HG03521 (cell line): ENCODE data around the gene TARS3.
"Not testable (repeated sequence)": the region's sequence is repeated elsewhere in the genome, so short reads cannot be mapped to it uniquely, and the experiment has no call there.

Experiments used
- ATAC-seq: cut with Tn5 transposase; IDR thresholded peaks from one replicate; pipeline ENCODE4 v1.9.1; 2021; ENCODE audit warnings: mild to moderate bottlenecking, moderate library complexity; ENCODE audit not compliant: unreplicated experiment

The TARS3 gene

DNA sequence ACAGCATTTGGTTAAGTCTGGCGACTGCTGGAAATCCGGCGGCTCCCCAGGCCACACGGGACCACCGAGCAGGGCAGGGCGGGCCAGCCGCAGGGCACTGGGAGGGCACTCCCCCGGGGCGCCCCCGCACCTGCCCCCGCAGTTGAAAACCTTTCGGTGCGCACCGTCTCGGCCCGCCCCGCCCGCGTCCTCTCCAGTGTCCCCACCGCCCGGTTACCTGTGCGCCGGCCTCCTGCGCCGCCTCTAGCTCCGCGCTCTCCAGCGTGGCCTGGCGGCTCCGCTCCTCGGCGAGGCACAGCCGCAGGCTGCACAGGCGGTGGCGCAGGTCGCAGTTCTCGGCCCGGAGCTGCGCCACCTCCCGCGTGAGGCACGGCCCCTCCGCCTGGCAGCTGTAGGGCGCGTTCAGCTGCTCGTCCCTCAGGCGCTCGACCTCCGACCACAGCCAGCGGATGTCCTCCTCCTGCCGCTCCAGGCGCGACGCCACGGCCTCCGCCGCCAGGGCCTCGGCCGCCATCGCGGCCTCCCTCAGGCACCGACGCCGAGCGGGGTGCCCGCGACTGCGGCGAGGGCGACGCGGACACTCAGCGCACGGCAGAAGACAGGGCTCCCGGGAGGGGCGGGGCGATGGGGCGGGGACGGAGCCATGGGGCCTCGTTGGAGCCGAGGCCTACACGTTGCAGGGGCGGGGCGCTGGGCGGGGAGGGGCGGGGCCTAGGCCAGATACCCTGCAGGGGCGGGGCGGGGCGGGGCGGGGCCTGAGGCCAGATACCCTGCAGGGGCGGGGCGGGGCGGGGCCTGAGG lies at the start of gene TARS3:
Gene TARS3 (minus strand): TSS at position 600 of the 801 bp plus-strand sequence. CDS start 86 bp downstream, at position 514.
- ATAC-seq = peak; percentile 85

DNA sequence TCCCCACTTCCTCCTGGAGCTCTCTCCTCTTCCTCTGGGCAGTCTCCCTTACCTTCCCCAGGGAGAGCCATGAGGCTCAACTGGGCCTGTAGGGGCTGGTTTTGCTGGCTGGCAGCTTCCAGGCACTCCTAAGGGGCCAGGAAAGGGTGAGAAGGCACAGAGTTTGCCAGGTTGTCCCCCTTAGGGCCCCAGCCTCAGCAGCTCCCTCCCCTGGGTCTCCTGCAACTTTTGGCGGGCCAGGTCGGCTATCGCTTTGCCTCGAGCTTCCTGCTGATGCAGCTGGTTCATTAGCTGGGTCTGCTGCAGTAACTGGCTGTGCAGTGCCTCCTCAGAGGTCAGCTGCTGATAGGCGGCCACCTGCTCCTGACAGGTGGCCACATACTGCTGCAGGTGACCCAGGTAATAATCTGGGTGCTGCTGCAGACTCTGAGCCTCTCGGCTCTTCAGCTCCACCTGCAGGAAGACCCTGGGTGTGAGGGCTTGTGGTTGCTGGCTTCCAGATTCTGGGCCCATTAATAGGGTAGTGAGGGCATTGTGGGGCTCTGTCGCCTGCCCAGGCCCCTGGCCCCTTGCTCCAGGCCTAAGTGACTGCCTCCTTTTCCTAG lies 49.3 kb upstream of the TARS3 start:
- ATAC-seq = no peak

DNA sequence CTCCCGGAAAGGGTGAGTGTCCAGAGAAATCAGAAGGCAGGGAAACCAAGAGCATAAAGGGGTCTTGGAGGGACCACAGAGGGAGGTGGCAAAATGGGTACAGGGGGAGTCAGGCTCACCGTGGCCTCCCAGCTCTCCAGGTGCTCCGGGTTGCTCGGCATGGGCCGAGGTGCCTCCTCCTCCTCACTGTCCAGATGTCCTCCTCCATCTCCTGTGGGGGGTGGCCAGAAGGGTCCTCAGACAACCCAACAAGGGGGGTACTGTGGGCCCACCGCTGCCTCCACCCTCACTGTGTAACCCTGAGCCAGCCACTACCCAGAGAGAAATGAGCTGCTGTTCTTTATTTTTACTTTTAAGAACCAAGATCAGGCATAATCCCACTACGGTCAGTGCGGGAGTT lies 48.6 kb upstream of the TARS3 start:
- no peak for ATAC-seq

DNA sequence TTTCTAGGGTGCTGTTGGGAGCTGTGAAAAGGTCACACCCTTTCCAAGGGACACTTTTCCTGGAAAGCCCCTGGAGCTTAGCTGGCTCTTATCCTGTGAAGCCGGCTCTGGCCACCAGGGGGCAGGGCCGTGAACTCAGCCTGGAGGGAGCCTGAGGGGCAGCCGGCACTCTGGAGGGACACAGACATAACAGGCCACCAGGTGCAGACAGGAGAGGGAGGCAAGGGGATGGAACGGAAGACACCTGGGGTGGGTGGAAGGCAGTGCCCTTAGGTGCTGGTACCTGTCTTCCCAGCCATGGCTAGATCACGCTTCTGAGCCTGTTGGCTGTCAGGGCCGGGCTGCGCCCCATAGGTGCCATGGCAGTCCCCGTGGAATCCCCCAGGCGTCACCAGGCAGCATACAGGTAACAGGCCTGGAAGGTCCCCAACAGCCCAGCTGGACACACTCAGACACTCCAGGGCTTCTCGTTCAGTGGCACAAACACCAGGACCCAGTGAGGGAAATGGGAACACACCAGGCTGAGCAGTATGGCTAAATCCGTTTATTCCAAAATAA lies 42.9 kb upstream of the TARS3 start:
- not testable (repeated sequence) for ATAC-seq

DNA sequence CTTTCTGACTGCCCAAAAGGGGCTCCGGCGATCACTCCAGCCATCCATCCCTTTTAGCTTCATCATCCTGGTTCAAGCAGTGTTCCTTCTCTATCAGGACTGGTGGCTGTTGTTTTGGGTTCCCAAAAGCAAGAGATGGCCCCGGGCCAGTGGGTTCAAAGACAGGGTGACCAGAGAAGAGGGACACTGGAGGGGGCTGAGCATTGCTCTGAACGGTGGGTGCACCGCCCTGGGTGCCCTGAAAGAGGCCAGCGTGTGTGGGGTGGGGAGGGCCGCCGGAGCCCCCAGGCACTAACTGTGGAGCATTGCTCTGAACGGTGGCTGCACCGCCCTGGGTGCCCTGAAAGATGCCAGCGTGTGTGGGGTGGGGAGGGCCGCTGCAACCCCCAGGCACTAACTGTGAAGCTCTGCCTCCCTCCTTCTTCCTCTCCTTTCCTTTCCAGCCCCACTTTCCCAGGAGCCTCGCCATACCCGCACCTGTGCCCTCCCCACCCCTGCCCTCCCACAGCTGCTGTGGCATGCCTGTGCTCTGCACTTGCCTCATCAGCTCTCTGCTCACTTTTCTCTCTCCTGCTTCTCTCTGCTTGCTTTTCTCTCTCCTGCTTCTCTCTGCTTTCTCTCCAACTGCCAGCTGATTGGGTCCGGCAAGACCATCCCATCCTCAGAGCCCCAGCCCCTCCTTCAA lies 41.6 kb upstream of the TARS3 start:
- ATAC-seq = no peak

DNA sequence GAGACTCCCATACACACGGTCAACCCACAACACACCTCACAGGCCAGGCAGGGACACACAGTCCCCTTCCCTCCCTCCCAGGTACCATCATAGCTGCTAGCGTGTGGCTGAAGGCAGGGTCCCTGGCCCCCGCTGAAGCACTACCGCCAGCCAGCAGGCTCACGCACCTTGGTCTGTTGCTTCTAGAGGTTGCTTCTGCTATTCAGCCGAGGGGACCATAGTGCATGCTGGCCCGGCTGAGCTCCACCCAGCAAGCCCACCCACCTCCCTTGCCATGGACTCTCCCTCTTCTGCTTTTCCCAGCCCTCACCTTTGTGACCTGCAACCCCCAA lies 41.0 kb upstream of the TARS3 start:
- not testable (repeated sequence) for ATAC-seq

DNA sequence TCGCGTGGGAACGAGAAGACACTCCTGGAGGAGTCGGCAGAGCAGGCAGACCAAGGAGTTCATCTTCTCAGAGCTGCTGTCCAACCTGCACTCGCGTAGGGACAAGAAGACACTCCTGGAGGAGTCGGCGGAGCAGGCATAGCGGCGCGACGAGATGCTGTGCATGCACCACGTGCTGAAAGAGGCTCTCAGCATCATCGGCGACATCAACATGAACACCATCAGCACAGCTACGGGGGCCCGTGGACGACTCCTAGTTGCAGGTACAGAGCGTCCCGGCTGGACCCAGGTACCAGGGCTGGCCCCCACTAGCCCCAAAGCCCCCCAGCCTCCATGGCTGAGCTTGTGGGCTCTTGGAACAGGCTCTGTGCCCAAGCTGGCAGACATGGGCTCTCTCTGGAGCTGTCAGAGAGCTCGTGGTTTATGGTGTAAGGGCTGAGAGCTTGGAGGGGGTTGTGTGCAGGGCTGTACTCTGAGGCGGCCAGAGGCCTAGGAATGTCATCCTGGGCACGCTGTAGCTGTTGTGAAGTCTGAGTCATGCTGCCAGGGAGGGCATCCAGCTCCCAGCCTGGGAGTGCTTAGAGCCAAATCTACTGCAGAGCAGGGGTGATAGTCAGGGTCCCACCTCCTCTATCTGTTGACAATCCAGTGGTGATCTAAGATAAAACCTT lies 40.5 kb upstream of the TARS3 start:
- ATAC-seq = not testable (repeated sequence)

DNA sequence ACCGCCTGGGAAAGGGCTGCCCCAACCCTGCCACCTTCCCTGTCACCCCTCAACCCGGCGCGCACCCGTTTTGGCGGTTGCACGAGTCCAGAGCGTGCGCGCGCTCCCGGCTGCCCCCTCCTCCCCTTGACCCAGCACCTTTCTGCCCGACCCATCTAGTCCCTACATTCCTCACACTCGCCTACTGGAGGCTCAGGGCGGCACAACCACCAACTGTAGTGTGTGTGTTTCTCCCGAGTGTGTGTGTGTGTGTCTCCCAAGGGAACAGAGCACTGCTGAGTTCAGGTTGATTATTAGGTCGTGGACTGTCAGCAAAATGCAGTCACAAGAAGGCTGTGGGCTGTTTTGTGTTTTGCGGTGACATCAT lies 22.4 kb upstream of the TARS3 start:
- ATAC-seq = peak; percentile 26

DNA sequence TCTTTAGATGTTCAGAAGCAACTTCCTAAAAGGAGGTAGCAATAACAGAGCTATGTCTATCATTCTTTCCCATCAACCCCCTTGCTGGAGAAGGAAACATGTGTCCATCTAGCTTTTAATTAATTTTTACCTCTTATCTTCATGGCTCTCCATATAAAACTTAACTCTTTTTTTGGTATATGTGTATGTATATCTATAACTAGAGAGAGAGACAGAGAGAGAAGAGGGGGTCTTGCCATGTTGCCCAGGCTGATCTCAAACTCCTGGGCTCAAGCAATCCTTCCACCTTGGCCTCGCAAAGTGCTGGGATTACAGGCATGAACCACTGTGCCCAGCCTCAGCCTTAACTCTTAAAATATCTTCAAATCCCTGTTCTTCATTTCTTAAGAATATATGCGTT lies 10.6 kb upstream of the TARS3 start:
- not testable (repeated sequence) for ATAC-seq

DNA sequence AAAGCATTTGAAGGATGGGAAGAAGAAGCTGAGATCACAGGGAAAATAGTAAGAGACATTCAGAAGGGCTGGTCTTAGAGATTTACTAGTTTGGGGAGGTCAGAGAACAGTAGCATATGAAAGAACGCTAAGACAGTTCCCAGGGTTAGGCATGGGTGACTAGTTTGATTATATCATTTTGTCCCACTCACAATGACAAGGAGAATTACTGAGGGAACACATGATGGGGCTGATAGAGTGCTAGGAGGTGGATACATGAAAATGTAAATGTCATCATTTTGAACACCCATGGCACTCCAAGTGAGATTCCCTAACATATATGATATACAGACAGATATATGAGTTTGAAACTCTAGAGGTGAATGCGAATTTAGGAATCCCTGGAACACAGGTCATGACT lies 9.3 kb upstream of the TARS3 start:
- ATAC-seq = no peak

DNA sequence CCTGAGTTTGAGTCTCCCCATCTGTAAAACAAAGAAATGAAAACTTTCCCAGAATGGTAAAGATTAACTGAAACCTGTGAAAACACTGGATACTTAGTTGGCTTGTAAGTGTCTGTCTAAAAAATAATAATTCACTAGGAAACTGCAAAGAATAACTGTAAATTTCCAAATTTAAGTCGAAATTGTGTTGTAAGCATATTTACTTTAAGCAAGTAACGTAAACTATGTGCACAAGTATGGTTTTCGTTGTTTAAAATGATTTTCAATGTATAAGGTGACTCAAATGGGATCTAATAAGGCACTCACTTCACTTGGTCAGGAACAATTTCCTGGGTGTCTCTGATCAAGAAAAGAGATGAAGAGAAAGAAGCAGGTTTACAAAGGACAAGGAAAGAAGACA lies 8.5 kb upstream of the TARS3 start:
- no peak for ATAC-seq

DNA sequence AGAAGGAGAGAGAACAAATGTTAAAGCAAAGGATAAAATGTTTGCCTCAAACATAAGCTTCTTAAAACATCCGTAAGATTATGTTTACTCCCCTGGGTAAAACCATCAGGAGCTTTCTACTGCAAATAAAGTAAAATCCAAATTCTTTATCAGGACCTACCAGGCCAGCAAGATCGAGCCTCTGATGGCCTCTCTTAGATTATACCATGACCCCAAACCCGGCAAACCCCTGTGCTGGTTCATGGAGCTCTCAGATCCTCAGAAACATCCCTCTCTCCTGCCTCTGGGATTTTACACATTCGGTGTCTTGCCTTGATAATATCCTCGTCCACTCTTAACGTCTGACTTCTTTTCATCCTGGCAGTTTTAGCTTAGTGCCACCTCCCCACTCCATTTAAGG lies 7.5 kb upstream of the TARS3 start:
- ATAC-seq = no peak

DNA sequence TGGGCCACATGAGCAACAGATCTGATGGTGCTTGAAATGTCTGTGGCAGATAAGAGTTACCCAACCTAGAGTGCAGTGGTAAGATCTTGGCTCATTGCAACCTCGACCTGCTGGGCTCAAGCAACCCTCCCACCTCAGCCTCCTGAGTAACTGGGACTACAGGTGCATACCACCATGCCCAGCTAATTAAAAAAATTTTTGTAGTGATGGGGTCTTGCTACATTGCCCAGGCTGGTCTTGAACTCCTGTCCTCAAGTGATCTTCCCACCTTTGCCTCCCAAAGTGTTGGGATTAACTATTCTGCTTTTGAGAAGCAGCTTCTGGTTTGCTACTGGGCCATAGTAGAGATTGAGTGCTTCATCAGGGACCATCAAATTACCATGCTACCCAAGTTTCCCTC lies 2.9 kb upstream of the TARS3 start:
- ATAC-seq = no peak

DNA sequence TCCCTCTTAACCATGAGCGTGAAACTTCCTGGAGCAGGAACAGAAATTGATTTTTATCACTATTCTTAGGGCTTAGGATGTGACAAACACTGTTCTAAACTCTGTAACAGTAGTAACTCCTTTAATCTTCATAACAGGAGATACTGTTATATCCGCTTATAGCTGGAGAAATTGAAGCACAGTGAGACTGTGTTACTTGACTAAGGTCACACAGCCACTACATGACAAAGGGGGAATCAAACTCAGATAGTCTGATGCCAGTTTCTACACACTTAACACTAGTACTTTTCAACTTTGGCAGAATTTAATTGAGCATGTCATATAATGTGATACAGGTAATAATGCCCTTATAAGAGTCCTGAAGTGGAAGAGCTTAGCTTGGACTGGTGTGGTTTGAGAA lies 800 bp upstream of the TARS3 start:
- no peak for ATAC-seq

DNA sequence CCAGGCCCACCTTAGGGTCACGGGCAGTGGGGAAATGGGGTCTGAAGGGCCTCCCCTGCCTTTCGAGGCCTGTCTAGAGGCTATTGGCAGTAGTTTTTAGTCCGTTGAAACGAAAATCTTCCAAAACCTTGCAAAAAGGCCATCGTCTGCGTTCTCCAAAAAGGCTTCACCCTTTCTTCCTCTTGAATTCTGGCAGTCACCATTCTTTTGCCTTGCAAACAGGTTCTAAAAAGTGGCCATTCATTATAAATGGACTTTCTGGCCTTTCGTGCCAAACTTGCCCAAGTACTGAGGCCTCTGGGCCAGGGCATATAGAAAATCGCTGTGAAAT lies 367 bp upstream of the TARS3 start:
- ATAC-seq = no peak

DNA sequence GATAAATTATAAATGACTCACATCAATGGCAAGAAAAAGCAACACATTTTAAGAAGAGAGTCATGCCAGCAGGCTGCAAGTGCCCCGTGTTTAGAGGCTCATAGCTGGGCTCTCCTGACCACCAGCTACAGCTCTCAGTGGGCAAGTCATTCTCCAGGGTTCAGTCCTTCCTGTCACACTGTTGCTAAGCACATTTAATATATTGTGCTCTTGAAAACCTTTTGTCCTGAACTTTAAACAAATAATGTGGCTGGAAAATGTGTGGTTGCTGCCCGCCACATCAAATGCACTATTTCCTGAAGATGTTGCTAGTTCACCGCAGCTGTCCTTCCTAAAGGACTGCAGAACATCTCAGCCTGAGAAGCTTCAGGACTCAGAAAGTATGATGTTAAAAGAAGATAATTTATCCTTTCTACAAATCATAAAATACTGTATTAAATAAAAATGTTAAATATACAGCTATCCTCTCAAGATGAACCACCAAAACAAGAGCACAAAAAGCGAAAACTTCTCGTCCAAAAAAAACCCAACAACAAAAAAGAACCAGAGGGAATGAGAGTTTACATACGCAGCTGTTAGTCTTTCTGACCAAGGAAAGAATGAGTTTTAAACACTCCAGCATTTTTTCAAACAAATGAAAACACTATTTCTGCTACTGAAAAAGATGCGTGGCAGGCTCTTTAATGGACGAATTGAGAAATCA lies 951 bp downstream of the TARS3 start:
- peak; percentile 23 for ATAC-seq

DNA sequence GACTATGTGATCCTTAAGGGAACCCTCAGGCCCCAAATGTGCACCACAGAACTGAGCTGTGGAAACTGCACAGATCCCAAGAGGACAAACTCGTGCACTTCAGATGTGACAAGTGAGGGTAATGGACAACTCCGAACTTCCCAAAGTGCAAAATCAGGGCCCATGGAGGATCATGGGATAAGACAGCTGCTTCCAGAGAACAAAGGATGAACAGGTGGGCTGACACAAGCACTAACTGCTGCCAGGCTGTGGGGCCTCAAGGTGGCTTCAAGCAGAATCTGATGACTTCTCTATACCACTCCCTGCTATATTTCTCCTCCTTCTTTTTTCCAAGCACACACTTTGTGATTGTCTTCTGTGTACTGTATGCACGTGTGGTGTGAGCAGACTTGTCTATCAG lies 5.4 kb downstream of the TARS3 start:
- no peak for ATAC-seq

DNA sequence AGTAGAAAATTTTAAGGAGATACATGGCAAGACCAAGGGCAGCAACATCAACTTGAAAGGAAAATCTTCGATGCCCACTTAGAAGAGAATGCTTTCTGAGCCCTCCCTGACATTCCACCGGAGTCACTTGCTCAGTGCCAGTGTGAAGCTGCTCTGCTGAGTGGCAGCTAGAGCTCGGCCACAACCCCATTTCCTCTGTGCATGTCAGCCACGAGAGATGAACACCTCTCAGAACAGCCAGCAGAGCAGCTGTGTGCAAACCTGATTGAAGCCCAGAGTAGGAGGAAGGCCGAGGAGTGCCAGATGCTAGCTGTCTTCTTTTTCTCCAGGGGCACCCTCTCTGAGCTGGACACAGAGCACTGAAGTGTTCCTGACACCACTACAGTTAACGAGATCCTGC lies 12.2 kb downstream of the TARS3 start:
- no peak for ATAC-seq

DNA sequence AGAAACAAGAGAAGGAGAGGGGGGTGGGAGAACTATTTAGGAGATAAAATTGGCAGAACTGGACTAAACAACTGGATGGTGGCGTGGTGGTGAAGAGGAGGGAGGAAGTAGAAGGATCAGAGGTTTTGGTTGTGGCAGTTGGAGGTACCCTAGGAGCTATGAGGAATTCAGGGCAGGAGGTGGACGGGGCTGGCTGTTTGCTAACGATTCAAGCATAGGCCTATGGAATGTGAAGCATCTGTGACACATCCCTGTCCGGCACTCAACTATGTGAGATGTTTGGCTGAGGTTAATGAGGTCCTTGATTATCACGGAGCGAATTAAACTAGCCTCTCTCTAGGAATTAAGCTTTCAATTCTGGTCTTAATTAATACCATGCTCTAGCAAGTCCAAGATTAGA lies 13.5 kb downstream of the TARS3 start:
- no peak for ATAC-seq

DNA sequence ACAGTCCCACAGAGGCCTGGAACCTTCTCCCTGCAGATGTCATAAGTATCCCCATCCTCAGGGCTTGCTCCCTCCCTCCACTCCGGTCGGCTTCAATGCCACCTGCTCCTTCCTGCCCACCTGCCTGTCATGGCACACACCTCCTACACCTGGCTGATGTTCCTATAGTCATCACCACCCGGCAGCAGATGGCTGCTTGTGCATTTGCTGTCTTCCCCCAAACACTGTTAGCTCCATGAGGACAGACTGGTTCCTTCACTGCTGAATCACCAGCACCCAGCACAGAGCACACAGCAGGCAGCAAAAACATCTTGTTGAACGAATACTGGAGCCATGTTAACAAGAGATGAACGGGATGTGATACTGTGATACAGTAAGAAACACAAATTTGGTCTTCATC lies 14.8 kb downstream of the TARS3 start:
- ATAC-seq = no peak

DNA sequence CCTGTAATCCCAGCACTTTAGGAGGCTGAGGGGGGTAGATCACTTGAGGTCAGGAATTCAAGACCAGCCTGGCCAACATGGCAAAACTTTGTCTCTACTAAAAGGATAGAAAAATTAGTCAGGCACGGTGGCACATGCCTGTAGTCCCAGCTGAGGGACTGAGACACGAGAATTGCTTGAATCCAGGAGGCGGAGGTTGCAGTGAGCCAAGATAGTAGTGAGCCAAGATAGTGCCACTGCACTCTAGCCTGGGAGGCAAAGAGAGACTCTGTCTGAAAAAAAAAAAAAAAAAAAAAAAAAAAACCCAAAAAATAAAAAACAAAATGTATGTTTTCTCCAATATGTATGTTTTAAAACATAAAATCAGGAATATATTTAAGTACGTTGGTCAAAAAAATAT lies 16.3 kb downstream of the TARS3 start:
- no peak for ATAC-seq
